CD4-positive, alpha-beta memory T cell (primary cell): ENCODE data around the gene POTEI. TPM values are rescaled to one million over a fixed set of nuclear protein-coding genes. Genes with fewer than 3 reads are reported as not detected.
"Not testable (repeated sequence)": the region's sequence is repeated elsewhere in the genome, so short reads cannot be mapped to it uniquely, and the experiment has no call there.

Source experiments
- CTCF ChIA-PET: fragments of 350-600 bp; sonication (Branson Sonifier 250); formaldehyde crosslinking; loops from one replicate; lab custom pipeline; 2021; ENCODE audit warnings: inconsistent platforms; ENCODE audit not compliant: partially characterized antibody; lab: Charles Lee
- POLR2A ChIA-PET: fragments of 350-600 bp; sonication (Branson Sonifier 250); formaldehyde crosslinking; loops from one replicate; lab custom pipeline; 2021; ENCODE audit not compliant: partially characterized antibody; lab: Charles Lee
- DNase-seq, 5 donors: peaks; one replicate each; pipeline versions ENCODE4 v3.0.0 to v3.0.0-alpha.2; 2020 to 2022; ENCODE audit warnings: mixed read lengths in 1 of 5
- H3K27ac ChIP-seq: one replicate; pipeline ENCODE4 v1.7.0; 2013; ENCODE audit warnings: low read depth, low read length
- H3K27me3 ChIP-seq: 2 replicates; pipeline ENCODE4 v1.7.0; 2013; ENCODE audit warnings: mild to moderate bottlenecking, low read length, moderate library complexity; ENCODE audit not compliant: insufficient read depth
- H3K36me3 ChIP-seq: 2 replicates; pipeline ENCODE4 v1.7.0; 2013; ENCODE audit warnings: mild to moderate bottlenecking, low read length, moderate library complexity; ENCODE audit not compliant: insufficient read depth
- H3K4me1 ChIP-seq: 2 replicates; pipeline ENCODE4 v1.7.0; 2013; ENCODE audit warnings: mild to moderate bottlenecking, low read length, moderate library complexity; ENCODE audit not compliant: insufficient read depth
- H3K4me3 ChIP-seq, 2 donors: one replicate each; pipeline ENCODE4 v1.7.0; 2013; ENCODE audit warnings: low read length in 2 of 2, mild to moderate bottlenecking in 1 of 2
- H3K9me3 ChIP-seq, 2 donors: one replicate each; pipeline ENCODE4 v1.7.0; 2013; ENCODE audit warnings: low read length in 2 of 2, control low read depth in 1 of 2; ENCODE audit not compliant: control insufficient read depth in 1 of 2
- H3K27ac Mint-ChIP-seq, 7 donors: one replicate each; pipeline ENCODE4 v1.8.0; 2020 to 2021; ENCODE audit warnings: mixed read lengths in 7 of 7, mild to moderate bottlenecking in 6 of 7, inconsistent platforms in 3 of 7, moderate library complexity in 3 of 7
- H3K27me3 Mint-ChIP-seq, 2 donors: one replicate each; pipeline ENCODE4 v1.8.0; 2020 to 2021; ENCODE audit warnings: mixed read lengths in 2 of 2
- H3K36me3 Mint-ChIP-seq, 2 donors: one replicate each; pipeline ENCODE4 v1.8.0; 2020 to 2021; ENCODE audit warnings: mixed read lengths in 2 of 2, inconsistent platforms in 1 of 2, mild to moderate bottlenecking in 1 of 2
- H3K4me1 Mint-ChIP-seq, 4 donors: one replicate each; pipeline ENCODE4 v1.8.0; 2020 to 2021; ENCODE audit warnings: mixed read lengths in 4 of 4, mild to moderate bottlenecking in 1 of 4
- H3K4me3 Mint-ChIP-seq, 8 donors: one replicate each; pipeline ENCODE4 v1.8.0; 2020 to 2021; ENCODE audit warnings: mixed read lengths in 8 of 8, mild to moderate bottlenecking in 7 of 8, moderate library complexity in 6 of 8, inconsistent platforms in 3 of 8
- H3K9me3 Mint-ChIP-seq, 8 donors: one replicate each; pipeline ENCODE4 v1.8.0; 2020 to 2021; ENCODE audit warnings: mixed read lengths in 8 of 8, mild to moderate bottlenecking in 5 of 8, inconsistent platforms in 3 of 8, moderate library complexity in 1 of 8
- intact Hi-C: fragments of 100-400 bp; cut with micrococcal nuclease; formaldehyde crosslinking; loops from one replicate; pipeline ENCODE4 v1.15.1; 2023
- polyA plus RNA-seq, 2 donors: library from polyadenylated mRNA; unstranded; fragments of 300-500 nt; fragmentation: Illumina TruSeq; gene quantifications; one replicate each; pipeline ENCODE4 v1.2.3, GENCODE V29; 2021
- total RNA-seq, 2 experiments: library from RNA; stranded (reverse); gene quantifications; one replicate each; pipeline ENCODE4 v1.2.3, GENCODE V29; 2021

POTEI gene
- total and polyA plus RNA-seq, 4 experiments from 2014 or later, result not detected

DNA sequence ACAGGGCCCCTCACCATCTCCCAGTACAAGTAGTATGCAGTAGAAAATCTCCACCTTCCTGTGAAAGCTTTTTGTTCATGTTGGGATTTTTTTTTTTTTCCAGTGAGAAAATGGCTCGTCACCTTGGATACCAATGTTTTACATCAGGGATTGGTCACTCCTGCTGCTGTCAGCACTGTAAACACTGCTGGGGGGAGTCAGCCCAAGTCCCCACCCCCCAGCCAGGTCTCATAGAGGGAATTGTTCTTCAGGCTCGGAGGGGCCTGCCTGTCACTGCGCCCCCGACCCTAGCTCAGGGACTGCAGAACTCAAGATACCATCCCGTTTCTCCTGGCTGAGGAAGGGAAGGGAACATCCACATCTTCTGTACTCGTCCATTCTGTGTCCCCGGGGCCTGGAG, 11.9 kb upstream of the POTEI start, which contains the start of gene CFC1B:
TSS of gene CFC1B (plus strand) at position 231 of the 400 bp plus-strand sequence. CDS start 263 bp downstream, outside the sequence.
- CTCF ChIA-PET, H3K36me3 ChIP-seq, H3K4me3 ChIP-seq, H3K27ac Mint-ChIP-seq, H3K27me3 ChIP-seq, H3K4me1 ChIP-seq, POLR2A ChIA-PET, H3K27ac ChIP-seq, intact Hi-C loops, H3K27me3 Mint-ChIP-seq, H3K9me3 ChIP-seq, H3K4me3 Mint-ChIP-seq, H3K36me3 Mint-ChIP-seq, DNase-seq, H3K9me3 Mint-ChIP-seq, H3K4me1 Mint-ChIP-seq: not testable (repeated sequence)

DNA sequence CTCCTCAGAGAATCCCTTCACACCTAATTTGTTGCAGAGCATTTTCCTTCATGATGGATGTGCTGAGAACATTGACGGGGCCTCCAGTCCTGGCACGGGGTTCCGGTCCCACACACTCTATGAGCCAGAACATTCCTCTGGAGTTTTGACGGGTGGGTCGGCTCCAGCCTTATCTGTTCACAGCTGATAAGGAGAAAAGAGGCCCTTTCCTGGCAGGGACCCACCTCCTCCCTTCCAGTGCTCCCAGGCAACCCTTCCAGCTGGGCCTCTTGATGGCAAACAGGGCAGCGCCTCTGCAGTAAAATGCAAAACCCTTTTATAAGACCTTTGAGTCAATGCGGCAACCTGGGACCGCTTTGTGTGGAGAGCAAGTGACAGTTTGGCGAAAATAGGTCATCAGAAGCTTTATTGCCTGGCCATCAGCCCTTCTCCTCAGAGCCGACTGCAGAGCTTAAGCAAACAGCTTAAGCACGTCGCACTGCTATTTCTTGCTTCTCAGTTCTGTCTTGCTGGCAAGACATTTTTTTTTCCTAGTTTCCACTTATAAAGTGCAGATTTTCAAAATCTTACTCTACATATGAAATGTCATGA, 9.5 kb upstream of the POTEI start:
- H3K27me3 ChIP-seq, H3K9me3 ChIP-seq, intact Hi-C loops, H3K36me3 Mint-ChIP-seq, DNase-seq, H3K36me3 ChIP-seq, H3K4me1 ChIP-seq, POLR2A ChIA-PET, H3K4me1 Mint-ChIP-seq, H3K27ac Mint-ChIP-seq, H3K4me3 Mint-ChIP-seq, H3K4me3 ChIP-seq, H3K27me3 Mint-ChIP-seq, CTCF ChIA-PET, H3K27ac ChIP-seq, H3K9me3 Mint-ChIP-seq: not testable (repeated sequence)

DNA sequence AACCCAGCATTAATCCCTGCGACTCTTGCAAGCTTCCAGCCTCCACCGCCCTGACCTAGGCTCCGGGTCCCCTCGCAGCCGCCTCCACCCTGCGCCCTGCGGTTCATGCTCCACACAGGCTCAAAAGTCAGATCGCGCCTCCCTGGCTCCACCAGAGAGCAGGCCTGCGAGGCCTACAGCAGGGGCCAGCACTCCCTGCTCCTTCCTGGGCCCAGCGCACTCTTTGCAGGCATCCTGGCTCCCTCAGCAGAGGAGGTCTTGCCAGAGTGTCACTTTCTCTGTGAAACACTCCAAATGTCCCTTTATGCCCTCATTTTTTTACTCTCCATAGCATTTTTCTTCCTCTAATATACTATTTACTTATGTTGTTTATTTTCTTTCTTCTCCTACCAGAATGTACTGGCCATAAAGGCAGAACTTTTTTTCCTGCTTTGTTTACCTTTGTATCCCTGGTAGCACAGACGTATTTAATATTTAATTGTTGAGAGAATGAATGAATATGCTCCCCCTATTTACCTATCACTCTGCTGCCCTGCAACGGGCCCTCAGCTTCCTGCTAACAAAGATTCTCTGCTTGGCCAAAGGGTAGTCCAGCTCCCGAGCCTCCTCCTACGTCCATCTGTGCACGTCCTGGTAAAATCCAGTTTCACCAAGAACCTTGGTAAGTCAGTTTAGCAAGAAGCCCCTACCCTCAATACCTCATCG, 2.8 kb upstream of the POTEI start:
- POLR2A ChIA-PET, H3K4me3 ChIP-seq, H3K4me1 Mint-ChIP-seq, H3K4me3 Mint-ChIP-seq, CTCF ChIA-PET, DNase-seq, H3K9me3 Mint-ChIP-seq, intact Hi-C loops, H3K36me3 ChIP-seq, H3K4me1 ChIP-seq, H3K27me3 ChIP-seq, H3K27ac Mint-ChIP-seq, H3K36me3 Mint-ChIP-seq, H3K27me3 Mint-ChIP-seq, H3K9me3 ChIP-seq, H3K27ac ChIP-seq: not testable (repeated sequence)

DNA sequence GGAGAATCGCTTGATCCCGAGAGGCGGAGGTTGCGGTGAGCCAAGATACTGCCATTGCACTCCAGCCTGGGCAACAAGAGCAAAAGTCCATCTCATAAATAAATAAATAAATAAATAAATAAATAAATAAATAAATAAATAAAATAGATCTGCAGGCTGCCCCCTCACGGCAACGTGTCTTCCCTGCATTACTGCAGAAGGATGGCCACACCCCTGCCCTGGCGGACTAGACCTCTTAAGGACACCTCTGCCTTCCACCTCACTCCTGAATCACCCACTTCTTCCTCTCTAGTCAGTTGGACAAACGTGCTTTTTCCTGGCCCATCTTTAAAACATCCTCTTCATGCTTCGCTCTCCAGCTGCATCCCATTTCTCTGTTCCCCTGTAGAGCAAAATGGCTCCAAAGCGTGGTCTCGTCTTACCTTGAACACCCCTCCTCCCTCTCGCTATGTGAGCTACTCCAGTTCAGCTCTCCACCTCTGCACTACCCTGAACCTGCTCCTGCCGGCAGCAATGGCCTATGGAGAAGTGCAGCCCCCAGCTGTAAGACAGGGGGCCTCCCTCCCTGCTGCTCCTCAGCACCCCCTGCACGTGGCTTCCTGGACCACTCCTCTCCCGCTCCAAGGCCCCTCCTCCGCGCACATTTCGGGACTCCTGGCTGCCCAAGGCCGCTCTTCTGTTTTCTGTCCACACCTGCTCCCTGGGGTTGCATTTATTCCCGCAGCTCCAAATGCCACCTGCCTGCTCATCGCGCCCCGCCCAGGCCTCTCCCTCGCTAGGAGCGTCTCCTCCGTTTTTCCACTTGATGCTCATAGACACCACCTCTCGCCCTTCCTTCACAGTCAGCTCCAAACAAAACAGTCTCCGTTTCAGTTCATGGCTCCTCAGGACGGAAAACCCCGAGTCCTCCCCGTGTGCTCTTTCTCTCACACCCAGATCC, 1.9 kb upstream of the POTEI start:
- H3K9me3 Mint-ChIP-seq, H3K36me3 Mint-ChIP-seq, H3K4me1 Mint-ChIP-seq, H3K36me3 ChIP-seq, intact Hi-C loops, H3K4me3 ChIP-seq, DNase-seq, H3K27me3 Mint-ChIP-seq, H3K4me3 Mint-ChIP-seq, H3K9me3 ChIP-seq, CTCF ChIA-PET, H3K4me1 ChIP-seq, H3K27me3 ChIP-seq, H3K27ac Mint-ChIP-seq, H3K27ac ChIP-seq, POLR2A ChIA-PET: not testable (repeated sequence)

DNA sequence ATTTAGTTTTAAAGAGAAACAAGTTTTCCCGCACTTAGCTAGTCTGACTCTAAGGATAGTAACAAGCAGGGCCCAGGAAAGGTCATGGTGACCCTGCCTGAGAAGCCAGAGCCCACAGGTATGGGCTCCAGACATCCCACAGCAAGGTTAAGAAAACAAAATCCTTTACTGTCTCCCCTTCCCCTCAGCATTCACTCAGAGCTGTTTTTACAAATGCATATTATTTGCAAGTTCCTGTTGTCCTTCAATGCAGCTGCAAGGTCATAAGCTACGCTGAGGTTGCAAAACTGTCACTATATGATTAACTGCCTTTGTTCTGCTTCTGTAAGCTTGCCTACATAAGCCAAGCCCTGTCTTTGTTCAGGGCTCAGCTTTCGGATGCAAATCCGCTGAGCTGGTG, 18.1 kb downstream of the POTEI start:
- H3K9me3 ChIP-seq, H3K27ac Mint-ChIP-seq, H3K4me1 ChIP-seq, H3K4me3 ChIP-seq, H3K4me3 Mint-ChIP-seq, H3K27me3 ChIP-seq, DNase-seq, intact Hi-C loops, H3K36me3 Mint-ChIP-seq, H3K27me3 Mint-ChIP-seq, H3K36me3 ChIP-seq, CTCF ChIA-PET, H3K4me1 Mint-ChIP-seq, H3K9me3 Mint-ChIP-seq, POLR2A ChIA-PET, H3K27ac ChIP-seq: not testable (repeated sequence)

DNA sequence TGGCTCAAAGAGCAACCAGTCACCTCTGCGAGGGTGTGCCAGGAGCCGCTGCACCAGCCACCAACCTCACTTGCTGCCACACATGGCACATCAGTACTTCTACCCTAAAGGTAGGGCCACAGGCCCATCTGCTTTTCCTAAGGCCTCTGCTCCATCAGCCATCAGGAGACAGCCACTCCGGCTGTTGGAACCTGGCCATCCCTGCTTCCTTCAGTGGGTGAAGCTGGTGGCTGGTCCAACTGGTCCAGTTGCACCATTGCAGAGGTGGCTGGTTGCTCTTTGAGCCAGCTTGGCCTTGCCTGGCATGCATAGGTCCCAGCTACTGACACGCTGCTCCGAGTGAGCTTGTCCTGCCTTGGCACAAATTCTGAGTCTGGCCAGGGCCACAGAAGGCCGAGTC, 53.7 kb downstream of the POTEI start:
- H3K9me3 ChIP-seq, DNase-seq, H3K4me1 Mint-ChIP-seq, H3K4me1 ChIP-seq, H3K27me3 Mint-ChIP-seq, CTCF ChIA-PET, H3K27ac Mint-ChIP-seq, H3K36me3 ChIP-seq, POLR2A ChIA-PET, H3K36me3 Mint-ChIP-seq, H3K4me3 ChIP-seq, H3K4me3 Mint-ChIP-seq, H3K27ac ChIP-seq, H3K27me3 ChIP-seq, intact Hi-C loops, H3K9me3 Mint-ChIP-seq: not testable (repeated sequence)

DNA sequence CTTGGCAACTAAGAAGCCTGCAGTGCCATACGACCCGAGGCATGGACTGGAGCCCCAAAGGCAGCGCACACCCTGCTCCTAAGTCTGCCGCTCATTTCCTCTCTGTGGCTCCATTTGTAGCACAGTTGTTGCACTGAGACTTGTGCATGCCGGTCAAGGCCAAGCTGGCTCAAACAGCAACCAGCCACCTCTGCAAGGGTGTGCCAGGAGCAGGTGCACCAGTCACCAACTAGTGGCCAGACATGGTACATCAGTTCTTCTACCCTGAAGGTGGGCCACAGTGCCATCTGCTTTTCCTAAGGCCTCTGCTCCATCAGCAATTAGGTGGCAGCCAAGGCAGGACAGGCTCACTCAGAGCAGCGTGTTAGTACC, 54.4 kb downstream of the POTEI start:
- H3K9me3 ChIP-seq, H3K9me3 Mint-ChIP-seq, H3K27ac Mint-ChIP-seq, intact Hi-C loops, H3K4me1 Mint-ChIP-seq, DNase-seq, H3K27me3 ChIP-seq, H3K36me3 Mint-ChIP-seq, H3K4me3 ChIP-seq, H3K27me3 Mint-ChIP-seq, H3K27ac ChIP-seq, H3K4me3 Mint-ChIP-seq, H3K36me3 ChIP-seq, POLR2A ChIA-PET, H3K4me1 ChIP-seq, CTCF ChIA-PET: not testable (repeated sequence)
